Naive thymus-derived CD4-positive, alpha-beta T cell (primary cell): Measurements from ENCODE around the gene ROBO2. TPM values are rescaled to one million over a fixed set of nuclear protein-coding genes. Genes with fewer than 3 reads are reported as not detected.

ENCODE experiments used
- ATAC-seq: fragments of 150-1000 bp; cut with Tn5 transposase; 2 replicates; pipeline ENCODE4 v1.10.0; 2021; ENCODE audit warnings: mild to moderate bottlenecking, moderate library complexity
- CTCF ChIA-PET: fragments of 350-600 bp; sonication (Branson Sonifier 250); formaldehyde crosslinking; loops from one replicate; lab custom pipeline; 2021; ENCODE audit warnings: antibody characterized with exemption; lab: Charles Lee
- POLR2A ChIA-PET: fragments of 350-600 bp; sonication (Branson Sonifier 250); formaldehyde crosslinking; loops from one replicate; lab custom pipeline; 2021; ENCODE audit warnings: antibody characterized with exemption, inconsistent platforms; lab: Charles Lee
- DNase-seq, 9 donors: peaks; one replicate each; pipeline versions ENCODE4 v3.0.0 to v3.0.0-alpha.2; 2020 to 2022; ENCODE audit warnings: mixed read lengths in 1 of 9
- H3K27ac ChIP-seq: one replicate; pipeline ENCODE4 v1.7.0; 2013; ENCODE audit warnings: mild to moderate bottlenecking, low read depth, low read length, moderate library complexity
- H3K27me3 ChIP-seq, 2 donors: one replicate each; pipeline ENCODE4 v1.7.0; 2013; ENCODE audit warnings: low read length in 2 of 2, mild to moderate bottlenecking in 2 of 2, moderate library complexity in 2 of 2; ENCODE audit not compliant: control insufficient read depth in 2 of 2, insufficient read depth in 2 of 2
- H3K36me3 ChIP-seq, 3 experiments: 1 replicate in 2 of 3; 2 replicates in 1 of 3; pipeline ENCODE4 v1.7.0; 2013; ENCODE audit warnings: low read length in 3 of 3, mild to moderate bottlenecking in 3 of 3, moderate library complexity in 1 of 3; ENCODE audit not compliant: insufficient read depth in 3 of 3, control insufficient read depth in 2 of 3
- H3K4me1 ChIP-seq, 2 donors: one replicate each; pipeline ENCODE4 v1.7.0; 2013; ENCODE audit warnings: low read length in 2 of 2, mild to moderate bottlenecking in 2 of 2, moderate library complexity in 1 of 2; ENCODE audit not compliant: control insufficient read depth in 2 of 2, insufficient read depth in 2 of 2
- H3K4me3 ChIP-seq: 2 replicates; pipeline ENCODE4 v1.7.0; 2013; ENCODE audit warnings: mild to moderate bottlenecking, low read length
- H3K9me3 ChIP-seq, 3 experiments: 1 replicate in 2 of 3; 2 replicates in 1 of 3; pipeline ENCODE4 v1.7.0; 2013; ENCODE audit warnings: low read length in 3 of 3; ENCODE audit not compliant: control insufficient read depth in 2 of 3
- H3K27ac Mint-ChIP-seq, 9 donors: one replicate each; pipeline ENCODE4 v1.8.0; 2020 to 2022; ENCODE audit warnings: mixed read lengths in 9 of 9, mild to moderate bottlenecking in 8 of 9, moderate library complexity in 5 of 9, inconsistent platforms in 2 of 9
- H3K27me3 Mint-ChIP-seq, 5 donors: one replicate each; pipeline ENCODE4 v1.8.0; 2021 to 2022; ENCODE audit warnings: mixed read lengths in 5 of 5, mild to moderate bottlenecking in 1 of 5
- H3K36me3 Mint-ChIP-seq, 5 donors: one replicate each; pipeline ENCODE4 v1.8.0; 2020 to 2022; ENCODE audit warnings: mixed read lengths in 5 of 5, mild to moderate bottlenecking in 3 of 5, inconsistent platforms in 1 of 5
- H3K4me1 Mint-ChIP-seq, 7 donors: one replicate each; pipeline ENCODE4 v1.8.0; 2020 to 2022; ENCODE audit warnings: mixed read lengths in 7 of 7, mild to moderate bottlenecking in 3 of 7, inconsistent platforms in 1 of 7
- H3K4me3 Mint-ChIP-seq, 10 donors: one replicate each; pipeline ENCODE4 v1.8.0; 2020 to 2022; ENCODE audit warnings: mild to moderate bottlenecking in 10 of 10, mixed read lengths in 10 of 10, moderate library complexity in 6 of 10, inconsistent platforms in 2 of 10
- H3K9me3 Mint-ChIP-seq, 11 donors: one replicate each; pipeline ENCODE4 v1.8.0; 2020 to 2022; ENCODE audit warnings: mixed read lengths in 11 of 11, mild to moderate bottlenecking in 4 of 11, inconsistent platforms in 1 of 11, moderate library complexity in 1 of 11
- intact Hi-C, 2 donors: fragments of 100-400 bp; cut with micrococcal nuclease; formaldehyde crosslinking; loops; one replicate each; pipeline ENCODE4 v1.15.1; 2023
- polyA plus RNA-seq, 2 donors: library from polyadenylated mRNA; unstranded; fragments of 300-500 nt; fragmentation: Illumina TruSeq; gene quantifications; one replicate each; pipeline ENCODE4 v1.2.3, GENCODE V29; 2021
- total RNA-seq, 6 experiments: library from RNA in 5 of 6; stranded (reverse) in 5 of 6; gene quantifications; 1 replicate in 5 of 6; 2 replicates in 1 of 6; pipeline ENCODE4 v1.2.3 and lab custom pipeline; 2021 to 2026

The ROBO2 gene
- total and polyA plus RNA-seq, 7 experiments from 2014 or later, result not detected

DNA sequence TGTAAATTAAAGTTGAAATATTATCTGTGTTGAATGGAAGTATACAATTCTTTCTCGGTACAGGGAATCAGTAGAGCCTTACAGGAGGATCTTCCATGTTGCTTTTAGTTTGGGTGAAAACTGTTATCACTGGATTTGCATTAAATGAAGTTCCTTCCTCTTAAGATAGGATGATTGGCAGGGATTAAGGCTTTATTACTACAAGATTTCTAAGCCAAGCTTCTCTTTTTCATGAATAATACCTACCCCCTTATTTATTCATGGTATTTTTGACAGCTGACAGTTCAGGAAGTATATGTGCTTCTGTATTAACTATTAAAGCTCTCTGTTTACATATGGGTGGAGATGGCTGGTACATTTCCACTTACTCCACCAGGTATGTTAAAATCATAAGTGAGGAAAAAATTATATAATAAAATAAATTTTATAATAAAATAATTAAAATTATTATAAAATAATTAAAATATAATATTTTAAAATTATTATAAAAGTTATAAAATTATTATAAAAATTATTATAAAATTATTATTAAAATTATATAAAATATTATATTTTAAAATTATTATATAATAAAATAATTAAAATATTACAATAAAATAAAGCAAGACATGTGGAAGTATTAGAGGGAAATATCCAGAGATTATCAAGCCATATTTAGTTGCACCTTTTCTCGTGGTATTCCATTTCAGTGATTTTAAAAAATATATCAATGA is 332.9 kb downstream of the ROBO2 start:
- DNase-seq (no peak), ATAC-seq (no peak)
- POLR2A ChIA-PET, result no interaction called here
- Histone ChIP-seq H3K4me3 (no peak overlapping the region), H3K9me3 (no peaks in the 10 kb centered on the region), H3K27ac (no peak overlapping the region), H3K27me3 (no peaks in the 10 kb centered on the region), H3K4me1 (no peaks in the 10 kb centered on the region), H3K36me3 (no peaks in the 10 kb centered on the region)
- Mint-ChIP-seq H3K36me3 (no peaks in the 10 kb centered on the region), H3K27ac (no peak overlapping the region), H3K4me1 (no peaks in the 10 kb centered on the region), H3K4me3 (no peak overlapping the region), H3K27me3 (no peaks in the 10 kb centered on the region), H3K9me3 (peaks cover 0 to 12% (median 0%) of the 10 kb centered on the region in 11 donors)
- CTCF ChIA-PET, result no interaction called here
- intact Hi-C loops, result no loop called here

DNA sequence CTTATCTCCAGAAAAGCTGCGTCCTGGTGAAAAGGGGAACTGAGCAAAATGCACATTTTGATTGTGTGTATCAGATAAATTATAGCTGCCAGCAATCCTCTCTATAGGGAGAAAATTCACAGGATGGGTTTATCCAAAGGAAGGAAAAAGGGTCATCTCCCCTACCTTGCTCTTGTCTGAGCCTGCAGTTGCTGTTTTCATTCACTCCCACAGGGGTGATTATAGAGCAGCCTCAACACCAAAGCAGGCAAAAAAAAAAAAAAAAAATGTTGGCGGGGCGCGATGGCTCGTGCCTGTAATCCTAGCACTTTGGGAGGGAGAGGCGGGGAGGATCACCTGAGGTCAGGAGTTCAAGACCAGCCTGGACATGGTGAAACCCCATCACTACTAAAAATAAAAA is 333.7 kb downstream of the ROBO2 start:
- Histone ChIP-seq H3K4me3 (no peak overlapping the region), H3K4me1 (no peaks in the 10 kb centered on the region), H3K9me3 (no peaks in the 10 kb centered on the region), H3K36me3 (no peaks in the 10 kb centered on the region), H3K27ac (no peak overlapping the region), H3K27me3 (no peaks in the 10 kb centered on the region)
- Mint-ChIP-seq H3K9me3 (peaks cover 0 to 12% (median under 1%) of the 10 kb centered on the region in 11 donors), H3K4me1 (no peaks in the 10 kb centered on the region), H3K36me3 (no peaks in the 10 kb centered on the region), H3K27me3 (no peaks in the 10 kb centered on the region), H3K27ac (no peak overlapping the region), H3K4me3 (no peak overlapping the region)
- intact Hi-C loops, result no loop called here
- DNase-seq (no peak), ATAC-seq (no peak)
- CTCF ChIA-PET, result no interaction called here
- POLR2A ChIA-PET, result no interaction called here

GRCh38 chr3:77376511-77376910 is 336.6 kb downstream of the ROBO2 start:
- Mint-ChIP-seq H3K27ac (no peak overlapping the region), H3K27me3 (no peaks in the 10 kb centered on the region), H3K4me3 (no peak overlapping the region), H3K4me1 (no peaks in the 10 kb centered on the region), H3K36me3 (no peaks in the 10 kb centered on the region), H3K9me3 (peaks cover 2 to 12% (median 7%) of the 10 kb centered on the region in 11 donors)
- DNase-seq (no peak), ATAC-seq (no peak)
- intact Hi-C loops, result no loop called here
- POLR2A ChIA-PET, result no interaction called here
- Histone ChIP-seq H3K27ac (no peak overlapping the region), H3K4me3 (no peak overlapping the region), H3K4me1 (no peaks in the 10 kb centered on the region), H3K27me3 (no peaks in the 10 kb centered on the region), H3K36me3 (no peaks in the 10 kb centered on the region), H3K9me3 (no peaks in the 10 kb centered on the region)
- CTCF ChIA-PET, result no interaction called here

GRCh38 chr3:77377717-77378116 is 337.8 kb downstream of the ROBO2 start:
- Mint-ChIP-seq H3K4me3 (no peak overlapping the region), H3K9me3 (peaks cover 2 to 20% (median 11%) of the 10 kb centered on the region in 11 donors), H3K27ac (no peak overlapping the region), H3K4me1 (no peaks in the 10 kb centered on the region), H3K27me3 (no peaks in the 10 kb centered on the region), H3K36me3 (no peaks in the 10 kb centered on the region)
- H3K27ac ChIP-seq, result no peak overlapping the region
- H3K9me3 ChIP-seq, result no peaks in the 10 kb centered on the region
- H3K4me1 ChIP-seq, result no peaks in the 10 kb centered on the region
- intact Hi-C loops, result no loop called here
- DNase-seq, result no peak
- no peaks in the 10 kb centered on the region for H3K27me3 ChIP-seq
- ATAC-seq, result no peak
- no peak overlapping the region for H3K4me3 ChIP-seq
- ChIA-PET CTCF (no interaction called here), POLR2A (no interaction called here)
- H3K36me3 ChIP-seq, result no peaks in the 10 kb centered on the region

DNA sequence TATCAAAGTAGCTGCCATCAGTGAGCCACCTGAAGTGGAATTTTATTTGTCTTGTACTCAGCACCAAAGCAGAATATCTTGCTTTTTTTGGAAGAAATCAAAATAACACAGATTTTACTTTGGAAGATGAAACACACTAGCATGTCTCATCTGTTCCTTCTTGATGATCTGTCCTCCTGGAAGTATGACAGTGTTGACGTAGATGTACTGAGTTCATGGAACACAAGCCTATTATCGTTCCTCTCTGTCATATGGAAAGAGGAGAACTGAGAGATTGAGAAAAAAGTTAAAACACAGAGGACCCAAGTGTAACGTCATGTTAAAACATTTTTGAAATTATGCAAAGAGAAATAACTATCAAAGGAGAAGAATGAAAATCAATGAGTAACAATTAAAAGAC is 340.2 kb downstream of the ROBO2 start:
- Mint-ChIP-seq H3K36me3 (no peaks in the 10 kb centered on the region), H3K27ac (no peak overlapping the region), H3K9me3 (peaks cover 2 to 21% (median 11%) of the 10 kb centered on the region in 11 donors), H3K4me1 (no peaks in the 10 kb centered on the region), H3K4me3 (no peak overlapping the region), H3K27me3 (no peaks in the 10 kb centered on the region)
- ChIA-PET POLR2A (no interaction called here), CTCF (no interaction called here)
- DNase-seq (no peak), ATAC-seq (no peak)
- Histone ChIP-seq H3K9me3 (no peaks in the 10 kb centered on the region), H3K4me1 (no peaks in the 10 kb centered on the region), H3K36me3 (no peaks in the 10 kb centered on the region), H3K27me3 (no peaks in the 10 kb centered on the region), H3K27ac (no peak overlapping the region), H3K4me3 (no peak overlapping the region)
- intact Hi-C loops, result no loop called here

- CTCF ChIA-PET, result no interaction called here
- no peaks in the 10 kb centered on the region for H3K4me1 Mint-ChIP-seq
- H3K27me3 Mint-ChIP-seq, result no peaks in the 10 kb centered on the region
- Histone ChIP-seq H3K4me3 (no peak overlapping the region), H3K4me1 (no peaks in the 10 kb centered on the region), H3K27ac (no peak overlapping the region), H3K9me3 (no peaks in the 10 kb centered on the region), H3K27me3 (no peaks in the 10 kb centered on the region), H3K36me3 (no peaks in the 10 kb centered on the region)
- no peak overlapping the region for H3K27ac Mint-ChIP-seq
- H3K4me3 Mint-ChIP-seq, result no peak overlapping the region
- DNase-seq (no peak), ATAC-seq (no peak)
- peaks cover 2 to 21% (median 12%) of the 10 kb centered on the region in 11 donors for H3K9me3 Mint-ChIP-seq
- H3K36me3 Mint-ChIP-seq, result no peaks in the 10 kb centered on the region
- POLR2A ChIA-PET, result no interaction called here
- intact Hi-C loops, result no loop called here
These were observed 341.5 kb downstream of the ROBO2 start for GRCh38 chr3:77381431-77381830.

DNA sequence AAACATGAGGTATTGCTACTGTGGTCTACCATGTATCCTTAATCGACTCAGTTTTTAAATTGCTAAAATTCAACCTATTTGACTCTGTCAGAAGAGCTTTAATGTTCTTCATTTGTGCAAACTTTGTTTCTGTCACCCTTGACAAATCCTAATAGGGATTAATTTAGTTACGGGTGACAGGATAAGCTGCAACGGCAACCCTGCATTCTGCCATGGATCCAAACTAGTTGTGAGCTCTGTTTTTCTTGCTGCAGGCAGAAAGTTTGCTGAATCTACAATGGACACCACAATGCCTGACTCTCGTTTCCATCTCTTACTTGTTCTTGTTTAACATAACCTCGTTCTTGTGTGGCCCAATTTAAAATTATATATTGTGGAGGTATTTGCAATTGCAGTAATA is 352.3 kb downstream of the ROBO2 start:
- Histone ChIP-seq H3K27ac (no peak overlapping the region), H3K9me3 (no peaks in the 10 kb centered on the region), H3K36me3 (no peaks in the 10 kb centered on the region), H3K4me1 (no peaks in the 10 kb centered on the region), H3K4me3 (no peak overlapping the region), H3K27me3 (no peaks in the 10 kb centered on the region)
- no peaks in the 10 kb centered on the region for H3K4me1 Mint-ChIP-seq
- peaks cover 0 to 13% (median 4%) of the 10 kb centered on the region in 11 donors for H3K9me3 Mint-ChIP-seq
- no peak overlapping the region for H3K27ac Mint-ChIP-seq
- ChIA-PET CTCF (no interaction called here), POLR2A (no interaction called here)
- DNase-seq, result no peak
- intact Hi-C loops, result no loop called here
- no peaks in the 10 kb centered on the region for H3K36me3 Mint-ChIP-seq
- H3K4me3 Mint-ChIP-seq, result no peak overlapping the region
- ATAC-seq, result no peak
- H3K27me3 Mint-ChIP-seq, result no peaks in the 10 kb centered on the region
